OCI-LY7 (cell line): ENCODE results near the gene ZNF22. TPM values are rescaled to one million over a fixed set of nuclear protein-coding genes. Genes with fewer than 3 reads are reported as not detected.

ENCODE experiments used
- BruUV-seq: library from RNA; stranded (reverse); fragments of 400-500 nt; replicated peaks from 2 replicates; lab custom pipeline; 2021; lab: Mats Ljungman, UMichigan
- CTCF ChIA-PET: fragments of 300-600 bp; sonication (Branson Sonifier 250); formaldehyde crosslinking; loops from one replicate; lab custom pipeline; 2022; ENCODE audit warnings: antibody characterized with exemption; ENCODE audit not compliant: unreplicated experiment; lab: Charles Lee
- POLR2A ChIA-PET: fragments of 300-600 bp; sonication (Branson Sonifier 250); formaldehyde crosslinking; loops from one replicate; lab custom pipeline; 2022; ENCODE audit warnings: antibody characterized with exemption; lab: Charles Lee
- DNase-seq: peaks from one replicate; pipeline ENCODE4 v3.0.0-alpha.2; 2015; ENCODE audit warnings: low spot score
- H2AFZ ChIP-seq: fragments of 200-600 bp; sonication (generic), shearing (Covaris generic); 2 replicates; pipeline ENCODE4 v1.6.1; 2014; ENCODE audit warnings: mild to moderate bottlenecking, antibody characterized with exemption, low read length, moderate library complexity
- H3K27ac ChIP-seq: fragments of 200-600 bp; sonication (generic); 2 replicates; pipeline ENCODE4 v1.5.1; 2014; ENCODE audit warnings: mixed run types, low read depth, mild to moderate bottlenecking, moderate library complexity, low read length, inconsistent platforms; ENCODE audit not compliant: poor library complexity, severe bottlenecking
- H3K36me3 ChIP-seq: fragments of 200-600 bp; sonication (generic); 2 replicates; pipeline ENCODE4 v1.6.1; 2014; ENCODE audit warnings: mild to moderate bottlenecking, antibody characterized with exemption, low read length, moderate library complexity, mixed read lengths; ENCODE audit not compliant: insufficient read depth
- H3K4me1 ChIP-seq: fragments of 200-600 bp; sonication (generic); 2 replicates; pipeline ENCODE4 v1.5.1; 2014; ENCODE audit warnings: mild to moderate bottlenecking, low read length; ENCODE audit not compliant: insufficient read depth, poor library complexity, severe bottlenecking
- H3K4me2 ChIP-seq: fragments of 200-600 bp; sonication (generic); 2 replicates; pipeline ENCODE4 v1.6.1; 2014; ENCODE audit warnings: mild to moderate bottlenecking, low read length
- H3K4me3 ChIP-seq: fragments of 200-600 bp; sonication (generic); 2 replicates; pipeline ENCODE4 v1.5.1; 2014; ENCODE audit warnings: mild to moderate bottlenecking, low read depth, low read length; ENCODE audit not compliant: poor library complexity, severe bottlenecking
- H3K79me2 ChIP-seq: fragments of 200-600 bp; sonication (generic); 2 replicates; pipeline ENCODE4 v1.6.1; 2016; ENCODE audit warnings: low read depth, mild to moderate bottlenecking, low read length, moderate library complexity, mixed read lengths; ENCODE audit not compliant: insufficient read depth
- H3K9me2 ChIP-seq: fragments of 200-600 bp; sonication (generic); 2 replicates; pipeline ENCODE4 v1.6.1; 2016; ENCODE audit warnings: mild to moderate bottlenecking, low read length, mixed read lengths; ENCODE audit not compliant: insufficient read depth
- H3K9me3 ChIP-seq: fragments of 200-600 bp; sonication (generic); 2 replicates; pipeline ENCODE4 v1.6.1; 2014; ENCODE audit warnings: mild to moderate bottlenecking, mixed run types, low read length, mixed read lengths
- H4K20me1 ChIP-seq: fragments of 200-600 bp; sonication (generic); 2 replicates; pipeline ENCODE4 v1.6.1; 2014; ENCODE audit warnings: mild to moderate bottlenecking, antibody characterized with exemption, low read length, moderate library complexity, mixed read lengths; ENCODE audit not compliant: insufficient read depth
- EZH2phosphoT487 ChIP-seq: fragments of 200-600 bp; sonication (generic); IDR thresholded peaks from 2 replicates; pipeline ENCODE4 v1.6.1; 2018; ENCODE audit warnings: low read depth, borderline replicate concordance, mild to moderate bottlenecking, mixed run types, antibody characterized with exemption, low read length, moderate library complexity, mixed read lengths
- intact Hi-C: fragments of 100-400 bp; cut with micrococcal nuclease; formaldehyde crosslinking; loops from one replicate; pipeline ENCODE4 v1.10.0; 2022; ENCODE audit not compliant: unreplicated experiment
- total RNA-seq, 2 experiments: library from RNA; depleted of rRNA in 1 of 2; stranded (reverse); fragments of >200 nt in 1 of 2; shearing (Covaris generic) in 1 of 2; gene quantifications; 2 replicates each; pipeline ENCODE4 v1.2.3, GENCODE V29; 2014 to 2022
- TF ChIP-seq, protein P1 (sequence below): fragments of 200-600 bp; sonication (generic); conservative IDR thresholded peaks from 2 replicates; pipeline ENCODE4 v1.5.1; 2014; ENCODE audit warnings: mild to moderate bottlenecking, antibody characterized with exemption, low read length, moderate library complexity, mixed read lengths

Gene ZNF22
- total RNA-seq, 2 experiments from 2014 or later = 33.3 to 46.6 TPM

DNA sequence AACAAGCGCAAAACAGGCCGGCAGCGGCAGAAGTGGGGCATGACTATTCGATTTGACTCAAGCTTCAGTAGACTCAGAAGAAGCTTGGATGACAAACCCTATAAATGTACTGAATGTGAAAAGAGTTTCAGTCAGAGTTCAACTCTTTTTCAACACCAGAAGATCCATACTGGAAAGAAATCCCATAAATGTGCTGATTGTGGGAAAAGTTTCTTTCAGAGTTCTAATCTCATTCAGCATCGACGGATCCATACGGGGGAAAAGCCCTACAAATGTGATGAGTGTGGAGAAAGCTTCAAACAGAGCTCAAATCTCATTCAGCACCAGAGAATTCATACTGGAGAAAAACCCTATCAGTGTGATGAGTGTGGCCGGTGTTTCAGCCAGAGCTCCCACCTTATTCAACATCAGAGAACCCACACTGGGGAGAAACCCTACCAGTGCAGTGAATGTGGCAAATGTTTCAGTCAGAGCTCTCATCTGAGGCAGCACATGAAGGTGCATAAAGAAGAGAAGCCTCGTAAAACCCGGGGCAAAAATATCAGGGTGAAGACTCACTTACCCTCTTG, 2.8 kb downstream of the ZNF22 start:
- Histone ChIP-seq H3K4me1 (peaks cover 19% of the 10 kb centered on the region), H3K27ac (no peak overlapping the region), H3K9me3 (peaks cover 33% of the 10 kb centered on the region; the same call in 1 of the 2 replicates), H3K36me3 (peaks cover 39% of the 10 kb centered on the region), H3K4me2 (no peak overlapping the region), H3K4me3 (no peak overlapping the region), H3K9me2 (no peaks in the 10 kb centered on the region), H3K79me2 (peaks cover 39% of the 10 kb centered on the region), H4K20me1 (peaks cover 20% of the 10 kb centered on the region; the same call in 1 of the 2 replicates), H2AFZ (no peak overlapping the region)
- TF ChIP-seq, protein P1, sequence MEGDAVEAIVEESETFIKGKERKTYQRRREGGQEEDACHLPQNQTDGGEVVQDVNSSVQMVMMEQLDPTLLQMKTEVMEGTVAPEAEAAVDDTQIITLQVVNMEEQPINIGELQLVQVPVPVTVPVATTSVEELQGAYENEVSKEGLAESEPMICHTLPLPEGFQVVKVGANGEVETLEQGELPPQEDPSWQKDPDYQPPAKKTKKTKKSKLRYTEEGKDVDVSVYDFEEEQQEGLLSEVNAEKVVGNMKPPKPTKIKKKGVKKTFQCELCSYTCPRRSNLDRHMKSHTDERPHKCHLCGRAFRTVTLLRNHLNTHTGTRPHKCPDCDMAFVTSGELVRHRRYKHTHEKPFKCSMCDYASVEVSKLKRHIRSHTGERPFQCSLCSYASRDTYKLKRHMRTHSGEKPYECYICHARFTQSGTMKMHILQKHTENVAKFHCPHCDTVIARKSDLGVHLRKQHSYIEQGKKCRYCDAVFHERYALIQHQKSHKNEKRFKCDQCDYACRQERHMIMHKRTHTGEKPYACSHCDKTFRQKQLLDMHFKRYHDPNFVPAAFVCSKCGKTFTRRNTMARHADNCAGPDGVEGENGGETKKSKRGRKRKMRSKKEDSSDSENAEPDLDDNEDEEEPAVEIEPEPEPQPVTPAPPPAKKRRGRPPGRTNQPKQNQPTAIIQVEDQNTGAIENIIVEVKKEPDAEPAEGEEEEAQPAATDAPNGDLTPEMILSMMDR = no peak
- TF ChIP-seq EZH2phosphoT487 = no peak
- ChIA-PET CTCF (no interaction called here), POLR2A (interaction anchor here (0.7 to 0.8 kb wide), 2 partner anchors 37 to 164 kb away, joined by 3 read pairs; no protein-coding TSS in a partner anchor)
- intact Hi-C loops = loop anchor here (5.0 to 10.0 kb wide), 4 partner anchors 461 to 1029 kb away; partner anchors contain the start of genes NCOA4, TIMM23 and ZFAND4
- no peak for DNase-seq
- BruUV-seq = no TSS peak

DNA sequence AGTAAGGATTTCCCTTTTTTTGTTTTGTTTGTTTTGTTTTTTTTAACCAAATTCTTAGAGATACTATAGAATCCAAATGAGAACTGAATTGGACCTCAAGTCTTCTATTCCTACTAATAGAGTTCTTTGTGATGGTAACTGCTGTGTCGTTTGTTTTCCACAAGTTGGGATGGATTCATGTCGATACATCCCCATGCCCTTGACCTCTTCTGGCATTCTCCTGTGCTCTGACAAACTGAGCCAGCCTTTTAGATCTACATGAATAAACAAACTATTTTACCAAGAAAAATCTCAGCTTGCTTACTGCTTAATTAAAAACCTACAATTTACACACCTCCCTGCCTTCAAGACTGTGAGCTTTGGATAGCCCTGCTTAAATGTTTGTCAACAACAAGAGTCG, 3.9 kb downstream of the ZNF22 start:
- ChIA-PET CTCF (no interaction called here), POLR2A (interaction anchor here (0.9 kb wide), 1 partner anchor 9 kb away, joined by 3 read pairs; no protein-coding TSS in a partner anchor)
- BruUV-seq = no TSS peak
- TF ChIP-seq, protein P1 = no peak
- TF ChIP-seq EZH2phosphoT487 = no peak
- peaks cover 39% of the 10 kb centered on the region for H3K79me2 ChIP-seq
- H3K9me3 ChIP-seq = peaks cover 33% of the 10 kb centered on the region; the same call in 1 of the 2 replicates
- no peak overlapping the region for H2AFZ ChIP-seq
- no peak overlapping the region for H3K4me2 ChIP-seq
- intact Hi-C loops = loop anchor here (5.0 to 10.0 kb wide), 4 partner anchors 460 to 1028 kb away; partner anchors contain the start of genes NCOA4, TIMM23 and ZFAND4
- peaks cover 20% of the 10 kb centered on the region; the same call in 1 of the 2 replicates for H4K20me1 ChIP-seq
- no peak for DNase-seq
- H3K4me1 ChIP-seq = peaks cover 19% of the 10 kb centered on the region
- no peak overlapping the region for H3K27ac ChIP-seq
- no peaks in the 10 kb centered on the region for H3K9me2 ChIP-seq
- peaks cover 39% of the 10 kb centered on the region for H3K36me3 ChIP-seq
- H3K4me3 ChIP-seq = no peak overlapping the region

DNA sequence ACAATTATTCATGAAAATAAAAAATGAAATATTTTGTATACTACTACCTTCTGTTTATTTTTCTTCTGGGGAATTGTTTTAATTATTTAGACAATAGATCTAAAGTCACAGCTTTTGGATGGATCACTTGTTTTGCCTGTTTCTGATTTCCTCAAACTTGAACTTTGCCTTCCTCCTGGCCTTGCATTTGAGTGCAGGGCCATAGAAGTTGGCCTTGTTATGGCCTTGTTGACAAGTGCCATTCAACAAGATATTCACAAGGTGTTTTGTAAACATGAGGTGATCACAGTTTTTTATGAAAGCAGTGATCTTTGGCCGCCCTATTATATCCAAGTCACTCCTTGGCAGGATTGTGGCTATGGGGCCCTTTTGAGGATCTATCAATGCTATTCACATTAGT, 4.6 kb downstream of the ZNF22 start:
- Histone ChIP-seq H4K20me1 (peaks cover 20% of the 10 kb centered on the region; the same call in 1 of the 2 replicates), H3K79me2 (peaks cover 39% of the 10 kb centered on the region), H3K4me2 (no peak overlapping the region), H2AFZ (no peak overlapping the region), H3K4me3 (no peak overlapping the region), H3K9me3 (peaks cover 33% of the 10 kb centered on the region; the same call in 1 of the 2 replicates), H3K27ac (no peak overlapping the region), H3K9me2 (no peaks in the 10 kb centered on the region), H3K36me3 (peaks cover 39% of the 10 kb centered on the region), H3K4me1 (peaks cover 15% of the 10 kb centered on the region)
- no TSS peak for BruUV-seq
- ChIA-PET POLR2A (interaction anchor here (0.9 kb wide), 1 partner anchor 10 kb away, joined by 3 read pairs; no protein-coding TSS in a partner anchor), CTCF (interaction anchor here (0.9 kb wide), 1 partner anchor 10 kb away, joined by 3 read pairs; no protein-coding TSS in a partner anchor)
- TF ChIP-seq EZH2phosphoT487 = no peak
- TF ChIP-seq, protein P1 = no peak
- intact Hi-C loops = loop anchor here (10.0 kb wide), 3 partner anchors 460 to 970 kb away; partner anchors contain the start of genes TIMM23 and ZFAND4
- no peak for DNase-seq
